Activated naive CD4-positive, alpha-beta T cell treated with anti-CD3 and anti-CD28 coated beads for 36 hours (primary cell): ENCODE measurements around the gene PCID2. TPM values are rescaled to one million over a fixed set of nuclear protein-coding genes. Genes with fewer than 3 reads are reported as not detected.

Experiments used
- CTCF ChIA-PET: fragments of 350-600 bp; sonication (Branson Sonifier 250); formaldehyde crosslinking; loops from one replicate; lab custom pipeline; 2021; ENCODE audit warnings: antibody characterized with exemption; lab: Charles Lee
- DNase-seq: peaks from one replicate; pipeline ENCODE4 v3.0.0-alpha.2; 2020
- H3K27ac Mint-ChIP-seq: one replicate; pipeline ENCODE4 v1.8.0; 2021; ENCODE audit warnings: mild to moderate bottlenecking, mixed read lengths
- H3K27me3 Mint-ChIP-seq: one replicate; pipeline ENCODE4 v1.8.0; 2021; ENCODE audit warnings: low read depth, mixed read lengths
- H3K36me3 Mint-ChIP-seq: one replicate; pipeline ENCODE4 v1.8.0; 2021; ENCODE audit warnings: low read depth, mixed read lengths
- H3K4me1 Mint-ChIP-seq: one replicate; pipeline ENCODE4 v1.8.0; 2021; ENCODE audit warnings: low read depth, mixed read lengths
- H3K4me3 Mint-ChIP-seq: one replicate; pipeline ENCODE4 v1.8.0; 2021; ENCODE audit warnings: mild to moderate bottlenecking, moderate library complexity, mixed read lengths
- H3K9me3 Mint-ChIP-seq: one replicate; pipeline ENCODE4 v1.8.0; 2021; ENCODE audit warnings: mixed read lengths
- intact Hi-C: fragments of 100-400 bp; cut with micrococcal nuclease; formaldehyde crosslinking; loops from one replicate; pipeline ENCODE4 v1.15.1; 2023
- total RNA-seq, 2 experiments: library from RNA; stranded (reverse); gene quantifications; one replicate each; pipeline ENCODE4 v1.2.3, GENCODE V29; 2021

Gene PCID2
- total RNA-seq, 2 experiments from 2014 or later, result 63.5 to 67.1 TPM

DNA sequence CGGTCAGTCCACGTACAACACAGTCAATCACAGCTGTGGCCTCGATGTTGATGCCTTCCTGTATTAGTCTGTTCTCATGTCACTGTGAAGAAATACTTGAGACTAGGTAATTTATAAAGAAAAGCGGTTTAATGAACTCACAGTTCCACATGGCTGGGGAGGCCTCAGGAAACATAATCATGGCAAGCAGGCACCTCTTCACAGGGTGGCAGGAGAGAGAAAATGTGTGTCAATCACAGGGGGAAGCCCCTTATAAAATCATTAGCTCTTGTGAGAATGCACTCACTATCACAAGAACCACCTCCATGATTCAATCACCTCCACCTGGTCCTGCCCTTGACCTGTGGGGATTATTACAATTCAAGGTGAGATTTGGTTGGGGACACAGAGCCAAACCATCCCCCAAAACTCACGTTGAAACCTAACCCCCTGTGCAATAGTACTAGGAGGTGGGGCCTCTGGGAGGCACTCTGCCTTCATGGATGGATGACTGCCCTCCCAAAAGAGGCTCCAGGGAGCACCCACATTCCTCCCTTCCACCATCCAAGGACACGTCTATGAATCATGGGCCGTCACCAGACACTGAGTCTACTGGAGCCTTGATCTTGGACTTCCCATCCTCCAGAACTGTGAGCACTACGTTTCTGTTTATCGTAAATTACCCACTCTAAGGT lies 52.4 kb downstream of the PCID2 start:
- Mint-ChIP-seq H3K27me3 (peaks cover 4% of the 10 kb centered on the region), H3K27ac (no peak overlapping the region), H3K4me1 (peaks cover 19% of the 10 kb centered on the region), H3K9me3 (peaks cover 9% of the 10 kb centered on the region), H3K36me3 (peaks cover 1% of the 10 kb centered on the region), H3K4me3 (no peak overlapping the region)
- DNase-seq, result no peak
- intact Hi-C loops, result no loop called here
- CTCF ChIA-PET, result interaction anchor here (0.7 kb wide), 1 partner anchor 283 kb away, joined by 3 read pairs; no protein-coding TSS in a partner anchor

DNA sequence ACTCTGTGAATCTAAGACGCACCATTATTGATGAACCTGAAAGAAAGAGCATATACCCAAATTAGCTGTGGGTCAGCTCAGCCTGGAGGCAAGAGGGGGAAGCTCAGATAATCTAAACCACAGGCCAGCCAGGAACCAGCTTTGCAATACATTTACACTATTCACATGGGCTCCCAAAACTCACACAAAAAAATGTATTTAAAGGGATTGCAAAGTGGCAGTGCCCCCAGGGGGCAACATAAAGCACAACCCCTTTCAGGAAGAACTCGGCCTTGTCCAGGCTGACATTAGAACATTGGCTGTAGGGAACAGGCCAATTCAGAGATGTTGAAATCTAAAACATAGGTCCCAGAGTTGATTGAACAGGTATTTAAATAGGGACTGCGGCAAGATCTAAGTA lies 53.3 kb downstream of the PCID2 start:
- Mint-ChIP-seq H3K4me1 (peaks cover 17% of the 10 kb centered on the region), H3K27ac (no peak overlapping the region), H3K4me3 (no peak overlapping the region), H3K36me3 (peaks cover 1% of the 10 kb centered on the region), H3K9me3 (peaks cover 9% of the 10 kb centered on the region), H3K27me3 (peaks cover 4% of the 10 kb centered on the region)
- intact Hi-C loops, result no loop called here
- DNase-seq, result no peak
- CTCF ChIA-PET, result interaction anchor here (1.0 kb wide), 1 partner anchor 338 kb away, joined by 3 read pairs; no protein-coding TSS in a partner anchor

DNA sequence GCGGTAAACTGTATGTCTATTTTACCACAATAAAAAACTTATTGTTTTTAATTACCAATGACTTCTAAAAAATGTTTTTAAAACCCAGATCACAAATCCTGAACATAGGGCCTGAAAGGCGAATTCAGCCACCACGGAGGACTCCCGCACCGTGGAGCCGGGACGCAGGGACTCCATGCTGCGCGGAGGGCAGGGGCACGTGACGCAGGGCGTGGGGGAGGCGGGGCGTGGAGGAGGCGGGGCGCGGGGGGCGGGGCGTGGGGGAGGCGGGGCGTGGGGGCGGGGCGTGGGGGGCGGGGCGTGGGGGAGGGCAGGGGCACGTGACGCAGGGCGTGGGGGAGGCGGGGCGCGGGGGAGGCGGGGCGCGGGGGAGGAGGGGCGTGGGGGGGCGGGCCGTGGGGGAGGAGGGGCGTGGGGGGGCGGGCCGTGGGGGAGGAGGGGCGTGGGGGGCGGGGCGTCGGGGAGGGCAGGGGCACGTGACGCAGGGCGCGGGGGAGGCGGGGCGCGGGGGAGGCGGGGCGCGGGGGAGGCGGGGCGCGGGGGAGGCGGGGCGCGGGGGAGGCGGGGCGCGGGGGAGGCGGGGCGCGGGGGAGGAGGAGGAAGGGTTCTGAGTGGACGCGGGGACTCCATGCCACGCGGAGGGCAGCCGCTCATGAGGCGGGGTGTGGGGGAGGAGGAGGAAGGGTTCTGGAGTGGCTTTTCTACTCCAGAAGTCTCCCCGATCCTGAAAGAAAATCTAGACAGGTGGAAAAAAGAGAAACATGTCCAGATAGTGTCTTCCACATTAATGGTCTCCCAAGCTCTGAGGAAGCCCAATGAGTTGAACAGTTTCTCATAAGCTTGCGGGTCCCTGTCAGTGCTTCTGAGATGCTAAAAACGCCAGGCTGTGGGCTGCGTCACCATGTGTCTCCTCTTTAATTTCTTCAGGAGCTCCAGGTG lies 54.4 kb downstream of the PCID2 start:
- intact Hi-C loops, result loop anchor here (2.0 to 5.0 kb wide), 3 partner anchors 42 to 337 kb away; partner anchors contain the start of genes DCUN1D2 and LAMP1
- H3K9me3 Mint-ChIP-seq, result peaks cover 9% of the 10 kb centered on the region
- H3K36me3 Mint-ChIP-seq, result peaks cover 1% of the 10 kb centered on the region
- H3K27me3 Mint-ChIP-seq, result peaks cover 4% of the 10 kb centered on the region
- DNase-seq, result peak; percentile 68
- peak overlapping the region; percentile 10 for H3K27ac Mint-ChIP-seq
- H3K4me1 Mint-ChIP-seq, result peaks cover 17% of the 10 kb centered on the region
- CTCF ChIA-PET, result interaction anchor here (1.0 kb wide), 1 partner anchor 339 kb away, joined by 3 read pairs; no protein-coding TSS in a partner anchor
- peak overlapping the region; percentile 71 for H3K4me3 Mint-ChIP-seq

DNA sequence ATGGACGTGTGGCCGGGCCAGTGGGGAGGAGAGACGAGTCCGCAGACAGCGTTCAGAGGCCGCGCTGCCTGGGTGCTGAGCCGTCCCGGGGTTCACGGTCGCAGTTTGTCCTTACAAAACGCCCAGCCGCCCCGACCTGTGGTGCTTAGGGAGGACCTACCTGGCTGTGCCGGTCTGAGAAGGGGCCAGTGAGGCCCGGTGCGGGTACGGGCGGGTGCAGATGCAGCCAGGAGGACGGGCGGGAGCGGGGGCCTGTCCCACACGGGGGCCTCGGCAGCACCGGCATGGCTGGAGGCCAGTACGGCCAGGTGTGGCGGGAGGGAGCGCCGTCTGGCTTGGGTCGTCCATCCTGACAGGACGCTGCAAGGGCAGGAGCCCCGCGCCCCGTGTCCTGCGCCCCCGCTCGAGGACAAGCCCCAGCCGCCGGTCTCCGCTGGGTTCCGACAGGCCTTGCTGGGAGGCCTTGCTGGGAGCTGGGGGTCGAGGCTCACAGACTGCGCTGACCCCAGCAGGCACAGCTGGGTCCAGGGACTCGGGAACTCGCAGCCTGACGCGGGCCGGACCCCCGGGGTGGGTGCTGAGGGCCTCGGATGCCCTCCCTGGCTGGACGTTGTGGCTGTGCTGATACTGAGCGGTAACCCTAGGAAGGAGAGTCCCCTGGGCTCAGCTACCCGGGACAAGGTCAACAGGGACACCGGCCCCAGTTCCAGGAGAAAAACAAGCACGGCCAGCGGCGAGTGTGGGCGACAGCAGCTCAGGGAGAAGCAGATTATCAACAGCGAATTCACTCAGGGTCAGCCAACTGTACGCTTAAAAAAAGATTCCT lies 55.3 kb downstream of the PCID2 start:
- H3K36me3 Mint-ChIP-seq, result peaks cover 1% of the 10 kb centered on the region
- peak overlapping the region; percentile 10 for H3K27ac Mint-ChIP-seq
- peaks cover 9% of the 10 kb centered on the region for H3K9me3 Mint-ChIP-seq
- peaks cover 4% of the 10 kb centered on the region for H3K27me3 Mint-ChIP-seq
- CTCF ChIA-PET, result no interaction called here
- DNase-seq, result peak; percentile 20
- intact Hi-C loops, result loop anchor here (1.0 to 5.0 kb wide), 4 partner anchors 41 to 338 kb away; partner anchors contain the start of genes DCUN1D2, LAMP1 and PCID2
- H3K4me3 Mint-ChIP-seq, result peak overlapping the region; percentile 74
- peaks cover 17% of the 10 kb centered on the region for H3K4me1 Mint-ChIP-seq

DNA sequence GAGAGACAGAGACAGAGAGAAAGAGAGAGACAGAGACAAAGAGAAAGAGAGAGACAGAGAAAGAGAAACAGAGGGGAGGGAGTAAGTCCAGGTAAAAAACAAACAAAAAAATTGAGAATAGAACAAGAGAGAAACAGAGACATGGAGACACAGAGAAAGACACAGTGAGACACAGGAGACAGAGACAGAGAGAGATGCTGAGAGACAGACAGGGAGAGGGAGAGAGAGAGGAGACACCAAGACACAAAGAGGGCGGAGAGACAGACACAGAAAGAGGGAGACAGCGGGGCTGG lies 55.8 kb downstream of the PCID2 start:
- intact Hi-C loops, result loop anchor here (1.0 to 5.0 kb wide), 4 partner anchors 40 to 338 kb away; partner anchors contain the start of genes DCUN1D2, LAMP1 and PCID2
- Mint-ChIP-seq H3K27me3 (peaks cover 4% of the 10 kb centered on the region), H3K9me3 (peaks cover 9% of the 10 kb centered on the region), H3K4me1 (peaks cover 17% of the 10 kb centered on the region), H3K36me3 (peaks cover 1% of the 10 kb centered on the region), H3K27ac (no peak overlapping the region), H3K4me3 (peak overlapping the region; percentile 74)
- CTCF ChIA-PET, result no interaction called here
- no peak for DNase-seq

DNA sequence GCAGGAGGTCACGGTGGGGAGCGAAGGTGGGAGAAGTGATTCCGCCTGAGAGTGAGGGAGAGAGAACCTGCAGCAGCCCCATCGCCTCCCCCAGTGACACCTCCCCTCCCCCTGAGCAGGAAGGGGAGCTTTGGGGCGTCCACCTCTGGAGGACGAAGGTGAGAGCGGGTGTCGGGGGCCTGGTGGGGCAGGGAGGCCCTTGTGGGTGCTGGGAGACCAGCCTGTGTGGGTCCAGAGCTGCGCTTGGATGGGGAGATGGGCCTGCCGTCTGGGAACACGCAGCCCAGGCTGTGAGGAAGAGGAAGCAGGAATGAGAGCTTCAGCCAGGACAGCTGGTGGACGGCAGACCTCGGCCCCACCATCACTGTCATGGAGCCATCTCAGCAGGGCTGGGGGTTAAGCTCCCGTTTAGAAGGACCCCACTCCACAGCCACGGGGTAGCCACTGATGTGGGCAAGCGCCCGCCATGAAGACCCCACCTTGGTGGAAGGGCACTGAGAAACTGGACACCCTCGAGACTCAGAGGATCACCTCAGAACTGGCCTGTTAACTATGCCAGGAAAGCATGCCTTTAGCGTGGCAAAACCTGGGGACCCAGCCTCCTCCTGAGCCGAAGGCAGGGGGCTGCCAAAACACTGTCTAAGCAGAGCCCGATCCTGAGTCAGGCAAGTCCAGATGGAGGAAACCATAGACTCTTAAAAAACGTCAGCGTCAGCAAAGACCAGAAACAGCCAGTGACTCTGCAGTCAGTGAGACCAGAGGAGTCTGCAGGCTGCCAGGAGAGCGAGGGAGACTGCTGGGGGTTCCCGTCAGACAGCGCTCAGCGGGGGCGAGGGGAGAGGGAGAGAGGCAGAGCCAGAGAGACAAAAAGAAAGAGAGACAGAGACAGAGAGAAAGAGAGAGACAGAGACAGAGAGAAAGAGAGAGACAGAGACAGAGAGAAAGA lies 56.5 kb downstream of the PCID2 start:
- CTCF ChIA-PET, result no interaction called here
- peaks cover 4% of the 10 kb centered on the region for H3K27me3 Mint-ChIP-seq
- intact Hi-C loops, result loop anchor here (1.0 to 5.0 kb wide), 4 partner anchors 40 to 339 kb away; partner anchors contain the start of genes DCUN1D2, LAMP1 and PCID2
- peak overlapping the region; percentile 74 for H3K4me3 Mint-ChIP-seq
- H3K27ac Mint-ChIP-seq, result no peak overlapping the region
- H3K36me3 Mint-ChIP-seq, result peaks cover 1% of the 10 kb centered on the region
- H3K9me3 Mint-ChIP-seq, result peaks cover 9% of the 10 kb centered on the region
- peaks cover 17% of the 10 kb centered on the region for H3K4me1 Mint-ChIP-seq
- DNase-seq, result peak; percentile 43

DNA sequence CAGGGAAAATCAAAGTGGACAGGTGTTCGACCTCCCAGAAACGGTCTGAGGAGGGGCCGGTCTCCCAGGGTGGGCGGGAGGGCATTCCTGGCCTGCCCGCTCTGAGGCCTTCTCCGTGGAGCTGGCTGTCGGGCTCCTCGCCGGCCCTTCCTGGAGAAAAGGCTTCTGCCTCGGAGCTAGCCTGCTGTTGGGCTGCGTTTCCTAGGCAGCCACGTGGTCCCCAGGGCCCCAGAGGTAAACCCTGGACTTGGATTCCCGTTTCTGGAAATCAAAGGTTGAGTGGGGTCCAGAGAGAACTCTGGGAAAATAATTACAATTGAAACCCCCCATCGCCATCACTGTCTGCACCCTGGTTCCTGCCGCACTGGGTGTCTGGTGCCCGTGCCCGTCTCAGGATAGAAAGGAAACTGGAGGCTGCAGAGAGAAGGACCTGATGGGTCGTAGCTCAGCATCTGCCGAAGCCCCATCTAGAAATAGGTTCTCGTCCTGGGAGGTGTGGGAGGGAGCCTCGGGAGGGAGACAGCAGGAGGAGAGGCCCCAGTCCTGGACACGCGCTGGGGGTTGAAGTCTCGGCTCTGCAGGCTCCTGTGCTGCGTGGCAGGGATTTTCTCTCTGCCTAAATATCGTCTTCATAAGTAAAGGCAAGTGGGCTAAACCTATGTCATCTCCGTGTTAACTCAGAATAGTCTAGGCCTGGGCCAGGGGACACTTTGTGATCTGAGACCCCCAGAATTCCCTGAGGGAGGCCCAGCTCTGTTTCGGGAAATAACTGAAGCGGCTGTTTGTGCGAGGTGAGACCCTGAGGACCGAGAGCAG lies 57.7 kb downstream of the PCID2 start:
- no peak for DNase-seq
- intact Hi-C loops, result loop anchor here (5.0 kb wide), 2 partner anchors 38 to 147 kb away; partner anchors contain the start of gene LAMP1
- CTCF ChIA-PET, result interaction anchor here (0.6 kb wide), 1 partner anchor 11 kb away, joined by 9 read pairs; no protein-coding TSS in a partner anchor
- no peak overlapping the region for H3K27ac Mint-ChIP-seq
- H3K27me3 Mint-ChIP-seq, result peaks cover 4% of the 10 kb centered on the region
- H3K4me3 Mint-ChIP-seq, result no peak overlapping the region
- peaks cover 11% of the 10 kb centered on the region for H3K9me3 Mint-ChIP-seq
- H3K4me1 Mint-ChIP-seq, result peaks cover 20% of the 10 kb centered on the region
- peaks cover 1% of the 10 kb centered on the region for H3K36me3 Mint-ChIP-seq

DNA sequence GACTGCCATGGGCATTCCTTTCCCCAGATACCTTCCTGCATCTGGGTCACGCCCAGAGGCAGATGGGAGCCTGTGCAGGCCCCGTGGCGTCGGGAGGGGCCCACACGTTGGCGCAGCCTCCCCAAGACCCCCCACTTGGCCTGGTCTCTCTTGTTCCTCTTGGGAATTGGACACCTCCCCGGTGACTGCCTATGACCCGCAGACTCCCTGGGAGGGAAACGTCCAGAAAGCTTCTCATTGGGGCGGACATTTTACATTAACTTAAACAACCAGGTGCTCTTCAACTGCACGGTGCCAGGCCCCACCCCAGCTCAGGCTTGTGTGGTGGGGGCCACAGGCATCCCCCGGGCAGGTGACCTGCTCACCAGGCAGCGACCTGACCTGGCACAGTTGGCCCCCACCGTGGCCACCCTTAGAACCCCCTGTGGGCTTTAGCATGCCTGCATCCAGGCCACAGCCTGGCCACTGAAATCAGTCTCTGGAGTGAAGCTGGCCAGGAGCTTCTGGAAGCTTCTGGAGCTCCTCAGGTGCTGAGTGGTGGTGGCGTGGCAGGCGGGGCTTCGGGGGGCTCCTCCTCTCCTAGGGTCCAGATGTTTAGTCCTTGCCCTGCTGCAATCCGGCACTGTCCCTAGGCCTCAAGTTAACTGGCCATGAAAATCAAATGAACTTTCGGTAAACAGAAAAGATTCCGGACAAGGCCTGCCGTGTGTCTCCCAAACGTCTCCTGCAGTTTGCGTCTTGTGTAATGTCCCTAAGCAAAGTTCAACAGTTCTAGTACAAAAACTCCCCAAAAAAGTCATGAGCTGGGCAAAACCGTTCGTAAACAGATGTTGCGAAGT lies 58.5 kb downstream of the PCID2 start:
- H3K4me1 Mint-ChIP-seq, result peaks cover 26% of the 10 kb centered on the region
- no peak for DNase-seq
- peaks cover 1% of the 10 kb centered on the region for H3K36me3 Mint-ChIP-seq
- no peak overlapping the region for H3K4me3 Mint-ChIP-seq
- peaks cover 7% of the 10 kb centered on the region for H3K9me3 Mint-ChIP-seq
- CTCF ChIA-PET, result no interaction called here
- peaks cover 4% of the 10 kb centered on the region for H3K27me3 Mint-ChIP-seq
- no peak overlapping the region for H3K27ac Mint-ChIP-seq
- intact Hi-C loops, result loop anchor here (5.0 kb wide), 2 partner anchors 38 to 147 kb away; partner anchors contain the start of gene LAMP1

DNA sequence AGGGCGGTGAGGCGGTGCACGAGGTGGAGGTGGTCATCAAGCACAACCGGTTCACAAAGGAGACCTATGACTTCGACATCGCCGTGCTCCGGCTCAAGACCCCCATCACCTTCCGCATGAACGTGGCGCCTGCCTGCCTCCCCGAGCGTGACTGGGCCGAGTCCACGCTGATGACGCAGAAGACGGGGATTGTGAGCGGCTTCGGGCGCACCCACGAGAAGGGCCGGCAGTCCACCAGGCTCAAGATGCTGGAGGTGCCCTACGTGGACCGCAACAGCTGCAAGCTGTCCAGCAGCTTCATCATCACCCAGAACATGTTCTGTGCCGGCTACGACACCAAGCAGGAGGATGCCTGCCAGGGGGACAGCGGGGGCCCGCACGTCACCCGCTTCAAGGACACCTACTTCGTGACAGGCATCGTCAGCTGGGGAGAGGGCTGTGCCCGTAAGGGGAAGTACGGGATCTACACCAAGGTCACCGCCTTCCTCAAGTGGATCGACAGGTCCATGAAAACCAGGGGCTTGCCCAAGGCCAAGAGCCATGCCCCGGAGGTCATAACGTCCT lies 59.4 kb downstream of the PCID2 start:
- Mint-ChIP-seq H3K4me3 (no peak overlapping the region), H3K9me3 (peaks cover 6% of the 10 kb centered on the region), H3K36me3 (peaks cover 1% of the 10 kb centered on the region), H3K4me1 (peaks cover 26% of the 10 kb centered on the region), H3K27me3 (peaks cover 4% of the 10 kb centered on the region), H3K27ac (no peak overlapping the region)
- intact Hi-C loops, result no loop called here
- CTCF ChIA-PET, result no interaction called here
- no peak for DNase-seq
